HG02884 (cell line): ENCODE results near the gene HES5.
"Not testable (repeated sequence)": the region's sequence is repeated elsewhere in the genome, so short reads cannot be mapped to it uniquely, and the experiment has no call there.

ENCODE experiments used
- ATAC-seq: cut with Tn5 transposase; IDR thresholded peaks from one replicate; pipeline ENCODE4 v1.9.1; 2021; ENCODE audit warnings: mild to moderate bottlenecking, moderate library complexity; ENCODE audit not compliant: unreplicated experiment

HES5 gene

GRCh38 chr1:2529784-2530512, at the start of gene HES5:
HES5 (minus strand) TSS chr1:2530263; CDS start chr1:2530164, 99 bp downstream.
- ATAC-seq, result no peak

- ATAC-seq, result no peak
Measured at GRCh38 chr1:2578758-2579118, 48.7 kb upstream of the HES5 start.

DNA sequence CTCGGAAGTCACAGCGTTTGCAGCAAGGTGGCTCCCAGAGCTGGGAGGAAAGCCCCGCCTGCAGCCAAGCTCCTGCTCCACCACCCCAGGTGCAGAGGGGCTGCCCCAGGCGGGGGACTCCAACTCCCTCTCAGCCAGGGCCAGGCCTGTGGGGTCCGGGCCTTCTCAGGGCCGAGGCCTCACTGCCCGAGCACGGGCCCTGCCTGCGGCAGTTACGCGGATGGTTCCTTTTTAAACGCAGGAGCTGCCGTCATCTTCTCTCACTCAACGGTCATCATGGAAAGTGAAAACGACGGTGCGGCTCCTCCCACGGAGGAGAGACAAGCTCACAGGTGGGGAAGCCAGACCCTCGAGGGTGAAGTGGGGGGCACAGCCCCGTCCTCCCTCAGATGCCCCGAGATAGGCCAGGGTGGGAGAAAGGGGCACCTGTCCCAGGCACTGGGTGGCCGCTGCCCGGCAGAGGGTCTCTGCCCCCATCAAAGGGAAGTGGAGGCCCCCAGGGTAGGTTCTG, 47.6 kb upstream of the HES5 start:
- peak; percentile 21 for ATAC-seq

DNA sequence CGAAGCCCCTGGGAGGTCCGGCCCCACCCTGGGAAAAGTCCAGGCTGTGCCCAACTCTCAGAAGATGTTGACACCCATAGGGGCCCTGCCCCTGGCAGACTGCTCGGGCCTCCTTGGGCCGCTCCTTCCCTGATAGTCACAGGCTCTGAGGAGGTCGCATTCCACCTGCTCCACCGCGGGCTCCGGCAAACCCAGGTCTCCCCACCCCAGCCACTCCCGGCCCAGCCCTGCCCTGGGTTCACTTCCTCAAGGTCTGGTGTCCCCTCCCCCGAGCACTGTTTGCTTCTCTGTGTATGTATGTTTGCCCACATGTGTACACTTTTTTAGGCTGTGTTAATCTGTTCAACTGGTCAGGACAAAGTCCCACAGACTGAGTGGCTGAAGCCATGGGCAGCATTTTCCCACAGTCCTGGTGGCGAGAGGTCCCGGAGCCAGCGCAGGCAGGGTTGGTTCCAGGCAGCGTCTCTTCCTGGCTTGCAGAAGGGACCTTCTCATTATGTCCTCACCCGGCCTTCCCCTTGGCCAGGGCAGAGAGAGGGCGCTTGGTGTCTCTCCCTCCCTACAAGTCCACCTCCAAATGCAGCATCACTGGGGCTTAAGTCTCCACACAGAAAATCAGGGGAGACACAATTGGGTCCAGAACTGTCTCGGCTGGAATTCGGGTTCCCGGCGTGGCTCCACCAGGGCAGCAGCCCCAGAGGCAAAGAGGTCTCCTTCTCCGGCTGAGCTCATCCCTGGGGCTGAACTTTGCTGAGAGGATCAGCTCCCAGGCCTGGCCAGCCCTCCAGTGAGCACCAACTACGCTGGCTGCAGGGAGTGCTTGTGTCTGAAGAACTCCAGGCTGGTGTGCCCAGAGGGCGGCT, 46.0 kb upstream of the HES5 start:
- ATAC-seq, result no peak

GRCh38 chr1:2574350-2574749, 44.3 kb upstream of the HES5 start:
- ATAC-seq, result no peak

- ATAC-seq, result no peak
Measured at GRCh38 chr1:2573250-2573920, 43.3 kb upstream of the HES5 start.

DNA sequence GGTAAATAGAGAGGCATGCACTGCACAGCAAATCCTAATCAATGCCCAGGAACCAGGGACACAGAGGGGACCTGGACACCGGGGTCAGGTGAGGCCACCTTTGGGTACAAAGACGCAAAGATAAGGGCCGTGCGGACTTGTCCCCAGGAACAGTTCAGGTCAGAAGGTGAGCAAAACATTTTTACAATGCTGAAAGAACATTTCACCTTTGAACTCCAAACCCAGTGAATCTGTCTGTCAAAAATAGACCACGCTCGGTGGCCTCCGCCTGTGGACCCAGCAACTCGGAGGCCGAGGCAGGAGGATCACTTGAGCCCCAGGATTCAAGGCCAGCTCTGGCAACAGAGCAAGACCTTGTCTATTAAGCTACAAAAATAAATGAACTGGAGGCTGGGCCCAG, 41.3 kb upstream of the HES5 start:
- ATAC-seq, result no peak

- ATAC-seq, result no peak
Measured at GRCh38 chr1:2570332-2570731, 40.3 kb upstream of the HES5 start.

DNA sequence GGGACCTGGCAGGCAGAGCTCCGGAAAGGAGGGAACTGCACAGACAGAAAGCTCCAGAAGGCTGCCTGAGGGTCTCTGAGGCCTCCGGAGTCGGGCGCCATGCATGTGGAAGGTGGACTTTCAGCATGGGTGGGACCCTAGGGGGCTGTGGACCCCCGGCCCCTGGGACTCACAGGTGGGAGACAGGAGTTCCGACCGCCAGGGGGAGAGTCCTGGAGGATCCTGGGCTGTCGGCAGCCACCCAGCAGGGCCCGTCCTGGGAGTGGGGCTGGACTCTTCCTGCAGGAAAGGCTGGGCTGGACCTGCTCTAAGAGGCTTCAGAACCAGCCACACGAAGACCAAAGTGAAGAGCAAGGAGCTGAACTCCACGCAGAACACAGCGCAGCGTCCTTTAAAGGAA, 39.6 kb upstream of the HES5 start:
- ATAC-seq, result not testable (repeated sequence)

DNA sequence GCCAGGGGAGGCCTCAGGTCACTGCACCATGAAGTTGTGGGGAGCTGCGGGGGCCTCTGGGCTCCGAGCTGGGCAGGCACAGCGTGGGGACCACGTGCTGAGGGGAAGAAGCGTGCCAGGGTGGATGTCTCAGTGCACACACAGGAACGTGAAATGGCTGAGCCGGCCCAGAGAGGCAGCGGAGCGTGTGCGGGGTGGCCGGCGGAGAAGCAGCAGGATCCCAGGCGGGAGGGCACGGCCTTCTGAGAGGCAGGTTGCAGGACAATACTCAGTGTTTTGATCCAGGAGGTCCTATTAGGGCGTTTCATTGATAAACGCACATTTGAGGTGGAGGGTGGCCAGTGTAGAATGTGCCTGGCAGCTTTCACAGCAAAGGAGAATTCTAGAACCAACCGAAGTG, 39.0 kb upstream of the HES5 start:
- no peak for ATAC-seq

DNA sequence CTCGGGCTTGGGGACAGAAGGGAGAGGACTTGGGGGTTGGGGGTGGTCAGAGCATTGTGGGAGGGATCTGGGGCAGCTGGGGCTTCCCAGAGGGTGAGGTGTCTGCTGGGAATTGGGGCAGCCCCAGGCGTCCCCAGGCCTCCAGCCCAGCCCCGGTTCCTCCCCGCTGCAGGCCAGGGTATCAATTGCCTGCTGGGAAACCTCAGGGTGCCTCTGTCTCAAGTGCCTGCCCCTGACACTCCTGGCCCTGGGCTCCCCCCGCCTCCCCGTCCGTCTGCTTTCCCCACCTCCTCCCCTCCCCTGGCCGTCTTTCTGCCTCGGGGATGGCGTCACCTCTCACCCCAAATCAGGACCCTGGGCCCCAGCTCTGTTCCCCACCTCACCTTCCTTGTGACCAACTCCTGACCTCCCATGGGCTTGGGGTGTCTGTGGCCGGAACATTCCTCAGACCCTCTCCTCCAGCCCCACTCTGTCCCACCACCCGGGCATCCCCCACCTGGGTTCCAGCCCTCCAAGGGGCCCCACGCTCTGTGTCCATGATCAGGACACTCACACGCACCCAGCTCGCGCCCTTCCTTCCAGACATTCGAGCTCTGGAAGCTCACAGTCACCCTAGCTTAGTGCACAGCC, 38.2 kb upstream of the HES5 start:
- ATAC-seq, result not testable (repeated sequence)

- no peak for ATAC-seq
Measured at GRCh38 chr1:2567083-2567679, 37.1 kb upstream of the HES5 start.

- ATAC-seq, result no peak
Measured at GRCh38 chr1:2566101-2567045, 36.3 kb upstream of the HES5 start.

- ATAC-seq, result no peak
Measured at GRCh38 chr1:2564815-2565374, 34.8 kb upstream of the HES5 start.

DNA sequence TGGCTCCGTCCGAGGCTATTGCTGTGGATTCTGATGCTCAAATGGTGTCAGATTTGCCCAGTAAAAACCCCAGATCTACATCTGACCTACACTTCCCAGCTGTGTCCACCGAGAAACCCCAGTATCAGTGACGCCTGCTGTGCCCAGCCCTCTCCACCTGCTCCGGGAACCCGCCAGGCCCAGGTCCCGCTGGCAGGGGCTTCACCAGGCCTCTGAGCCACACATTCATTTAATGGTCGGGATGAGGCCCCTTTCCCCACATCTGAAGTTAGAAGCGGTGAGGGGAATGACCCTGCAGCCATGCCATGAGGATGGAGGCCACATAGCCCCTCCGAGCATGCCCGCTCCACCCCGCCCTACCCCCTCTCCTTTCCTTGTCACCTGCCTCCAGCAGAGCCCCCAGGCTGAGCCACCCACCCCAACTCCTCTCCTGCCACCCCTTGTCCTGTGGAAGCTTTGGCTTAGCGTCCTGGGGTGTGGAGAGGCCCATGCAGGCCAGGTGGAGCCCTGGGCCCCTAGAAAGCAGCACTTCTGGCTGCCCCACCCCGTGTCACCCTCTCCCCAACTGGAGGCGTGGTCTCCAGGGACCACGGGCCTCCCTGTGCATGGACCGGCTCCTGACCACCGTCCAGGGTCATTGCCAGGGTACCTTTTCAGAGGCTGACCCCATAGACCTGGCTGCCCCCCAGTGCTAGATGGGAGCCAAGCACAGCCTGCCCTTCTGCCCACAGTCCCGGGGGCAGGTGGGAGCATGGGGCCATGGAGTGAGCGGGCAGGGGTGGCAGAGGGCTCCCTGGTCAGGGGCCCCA, 34.1 kb upstream of the HES5 start:
- ATAC-seq, result no peak

DNA sequence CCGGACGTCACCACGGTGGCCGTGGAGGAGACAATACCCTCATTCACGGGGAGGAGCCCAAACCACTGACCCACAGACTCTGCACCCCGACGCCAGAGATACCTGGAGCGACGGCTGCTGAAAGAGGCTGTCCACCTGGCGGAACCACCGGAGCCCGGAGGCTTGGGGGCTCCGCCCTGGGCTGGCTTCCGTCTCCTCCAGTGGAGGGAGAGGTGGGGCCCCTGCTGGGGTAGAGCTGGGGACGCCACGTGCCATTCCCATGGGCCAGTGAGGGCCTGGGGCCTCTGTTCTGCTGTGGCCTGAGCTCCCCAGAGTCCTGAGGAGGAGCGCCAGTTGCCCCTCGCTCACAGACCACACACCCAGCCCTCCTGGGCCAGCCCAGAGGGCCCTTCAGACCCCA, 33.1 kb upstream of the HES5 start:
- no peak for ATAC-seq

- ATAC-seq, result no peak
Measured at GRCh38 chr1:2561898-2562895, 32.1 kb upstream of the HES5 start.
